ENCODE measurements around the gene ADCK1. TPM values are rescaled to one million over a fixed set of nuclear protein-coding genes. Genes with fewer than 3 reads are reported as not detected.

ADCK1 gene
- total RNA-seq, 1 experiment from 2014 or later, result 12.2 TPM

GRCh38 chr14:77844802-77845201 is 44.9 kb downstream of the ADCK1 start:
- no peaks in the 10 kb centered on the region for H3K4me1 Mint-ChIP-seq
- Histone ChIP-seq H4K20me1 (ENCODE audit: control insufficient read depth, insufficient read depth, insufficient read length) (no peaks in the 10 kb centered on the region), H3T11ph (ENCODE audit: low read length) (no peak overlapping the region), H3K79me2 (ENCODE audit: insufficient read depth, low read length) (no peaks in the 10 kb centered on the region), H3K27me3 (ENCODE audit: insufficient read depth, low read length) (no peaks in the 10 kb centered on the region), H4K5ac (ENCODE audit: insufficient read length, low read depth, low read length) (no peak overlapping the region), H2BK12ac (ENCODE audit: insufficient read length, low read depth, low read length) (no peak overlapping the region), H3K9me3 (ENCODE audit: control insufficient read depth, low read depth, low read length) (no peaks in the 10 kb centered on the region), H2BK5ac (ENCODE audit: insufficient read length, low read length) (no peak overlapping the region), H2AFZ (ENCODE audit: low read length) (no peak overlapping the region), H4K91ac (ENCODE audit: insufficient read length, low read depth, low read length) (no peak overlapping the region), H3K4me1 (ENCODE audit: insufficient read depth, low read length) (no peaks in the 10 kb centered on the region), H3K23ac (ENCODE audit: insufficient read length, low read depth, low read length) (no peak overlapping the region), H3K4me2 (ENCODE audit: insufficient read depth, insufficient read length, low read length) (no peak overlapping the region), H2BK20ac (ENCODE audit: low read depth, low read length, poor library complexity, severe bottlenecking) (no peak overlapping the region), H3K27ac (ENCODE audit: insufficient read length, low read depth, low read length) (no peak overlapping the region), H3K79me1 (ENCODE audit: insufficient read depth, low read depth, low read length, poor library complexity, severe bottlenecking) (no peaks in the 10 kb centered on the region), H3K18ac (ENCODE audit: insufficient read length, low read depth, low read length) (no peak overlapping the region), H3K56ac (ENCODE audit: insufficient read length, low read depth, low read length) (no peak overlapping the region), H3K4ac (ENCODE audit: low read depth, low read length) (no peak overlapping the region), H3K14ac (ENCODE audit: insufficient read depth, low read length) (no peak overlapping the region), H4K8ac (replicated peaks; ENCODE audit: insufficient read length, low read depth, low read length) (no peak overlapping the region), H3K23me2 (ENCODE audit: insufficient read length, low read depth, low read length, poor library complexity, severe bottlenecking) (no peaks in the 10 kb centered on the region), H2BK15ac (ENCODE audit: low read depth, low read length) (no peak overlapping the region), H2AK5ac (ENCODE audit: insufficient read length, low read length) (no peak overlapping the region), H3K9ac (ENCODE audit: extremely low read depth, insufficient read length, low read length) (no peak overlapping the region), H2BK120ac (ENCODE audit: low read depth, low read length, poor library complexity, severe bottlenecking) (no peak overlapping the region)
- no peak overlapping the region for H3K27ac Mint-ChIP-seq
- no peak for TF ChIP-seq CTCF (conservative IDR thresholded peaks at IDR 0.05)
- WGBS (ENCODE audit: extremely low coverage, insufficient read length, low lambda C conversion rate), result no CpG with 5 or more reads among the region's 4 CpGs
- H3K36me3 Mint-ChIP-seq (ENCODE audit: insufficient read depth in 1 of 3, low read depth in 3 of 3), result peaks cover 0 to 3% (median 0%) of the 10 kb centered on the region in 3 experiments; a peak in 3 of 7 replicates
- H3K4me3 Mint-ChIP-seq, result no peak overlapping the region
- no peaks in the 10 kb centered on the region for H3K27me3 Mint-ChIP-seq (ENCODE audit: low read depth)
- peaks cover 0 to 3% of the 10 kb centered on the region in 2 experiments; a peak in 1 of 5 replicates for H3K9me3 Mint-ChIP-seq
- no peak for DNase-seq
